Glomerular endothelial cell (primary cell): ENCODE measurements around the gene DENND1A. TPM values are rescaled to one million over a fixed set of nuclear protein-coding genes. Genes with fewer than 3 reads are reported as not detected.

Experiments used
- DNase-seq: peaks from one replicate; pipeline ENCODE4 v3.0.0-alpha.2; 2011; ENCODE audit warnings: low read depth, low spot score; ENCODE audit errors: extremely low read depth
- total RNA-seq: library from RNA; depleted of rRNA; stranded (reverse); fragments of >200 nt; gene quantifications from 2 replicates; pipeline ENCODE4 v1.2.3, GENCODE V29; 2015

Gene DENND1A
- total RNA-seq, 1 donor from 2014 or later, result 18.1 TPM

DNA sequence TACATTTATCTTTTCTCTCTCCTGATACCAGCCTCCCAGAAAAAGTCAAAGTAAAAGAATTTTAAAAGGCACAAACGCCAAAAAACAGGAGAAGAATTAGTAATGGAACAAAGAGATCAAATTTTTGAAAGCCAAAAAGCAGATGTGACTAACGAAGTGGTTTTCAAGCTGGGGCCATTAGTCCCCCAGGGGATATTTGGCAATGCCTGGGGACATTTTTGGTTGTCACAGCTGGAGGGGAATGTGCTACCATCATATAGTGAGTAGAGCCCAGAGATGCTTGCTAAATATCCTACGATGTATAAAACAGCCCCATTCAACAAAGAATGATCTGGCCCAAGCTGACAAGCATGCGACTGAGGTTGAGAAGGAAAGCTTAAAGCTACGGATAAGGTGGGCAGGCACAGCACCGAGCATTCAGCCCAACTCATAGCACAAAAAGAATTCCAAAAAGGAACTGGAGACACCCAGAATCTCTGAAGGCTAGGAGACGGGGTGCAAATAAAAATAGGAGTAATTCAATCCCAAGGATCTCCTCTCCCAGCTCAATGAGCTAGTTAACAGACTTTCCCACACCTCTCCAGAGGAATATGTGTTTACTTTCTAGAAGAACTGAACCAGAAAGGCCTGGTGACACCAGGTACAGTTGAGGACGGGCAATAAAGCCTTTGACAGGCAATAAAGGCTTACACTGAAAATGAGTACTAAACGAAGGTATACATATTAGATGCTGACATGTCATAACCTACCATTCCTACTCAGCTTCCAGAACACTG lies 269.0 kb downstream of the DENND1A start:
- no peak for DNase-seq

DNA sequence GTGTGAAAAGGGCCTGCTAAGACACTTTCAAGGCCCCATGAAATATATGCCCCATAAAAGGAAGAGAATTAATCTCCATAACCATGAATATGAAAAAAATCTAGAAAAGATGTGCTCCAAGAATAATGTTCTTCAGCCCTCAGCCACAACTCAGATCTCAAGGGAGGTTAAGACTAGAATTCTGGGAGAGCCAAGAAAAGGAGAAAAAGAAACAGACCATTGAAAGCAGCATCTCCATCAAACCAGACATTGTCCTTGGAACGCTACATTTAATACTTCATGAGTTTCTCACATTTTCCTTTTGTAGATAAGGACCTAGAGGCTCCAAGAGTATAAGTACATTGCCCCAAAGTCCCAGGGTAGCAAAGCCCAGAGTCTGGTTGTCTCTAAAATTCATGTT lies 270.6 kb downstream of the DENND1A start:
- no peak for DNase-seq

GRCh38 chr9:123658792-123659191 lies 271.1 kb downstream of the DENND1A start:
- DNase-seq, result no peak

DNA sequence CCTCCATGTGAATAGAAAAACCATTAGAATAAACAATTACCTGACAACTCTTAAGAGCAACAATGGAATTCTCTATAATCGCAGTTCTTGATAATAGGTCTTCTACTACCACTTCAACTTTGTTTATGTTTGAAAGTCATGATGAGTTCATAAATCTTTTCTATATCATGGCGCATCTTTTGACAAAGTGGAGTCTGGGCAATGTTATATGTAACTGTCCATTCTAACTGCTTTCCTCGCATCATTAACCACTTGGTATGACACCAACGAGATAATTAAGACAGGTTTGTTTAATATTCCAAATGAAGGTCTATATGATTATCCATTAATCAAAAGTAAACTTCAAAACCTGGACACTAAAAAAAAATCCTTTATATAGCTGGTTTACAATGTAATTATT lies 272.0 kb downstream of the DENND1A start:
- no peak for DNase-seq

DNA sequence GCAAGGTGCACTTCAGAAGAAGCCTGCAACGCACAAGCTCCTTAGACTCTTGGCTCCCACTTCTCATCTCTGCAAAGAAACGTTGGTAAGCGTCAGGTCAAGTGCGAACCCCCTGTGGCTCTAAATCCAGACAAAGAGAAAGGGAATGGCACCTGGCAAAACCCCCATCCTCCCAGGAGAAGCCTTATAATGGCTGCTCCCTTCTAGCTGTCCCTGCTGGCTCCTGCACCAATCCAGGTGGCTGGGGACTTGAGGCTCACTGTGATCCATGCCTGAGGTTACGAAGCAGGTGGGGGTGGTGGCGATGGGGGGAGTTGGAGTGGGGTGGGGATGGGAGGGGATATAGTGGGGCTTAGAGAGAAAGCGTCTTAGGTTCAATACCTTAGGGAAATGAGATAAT lies 272.8 kb downstream of the DENND1A start:
- DNase-seq, result no peak

DNA sequence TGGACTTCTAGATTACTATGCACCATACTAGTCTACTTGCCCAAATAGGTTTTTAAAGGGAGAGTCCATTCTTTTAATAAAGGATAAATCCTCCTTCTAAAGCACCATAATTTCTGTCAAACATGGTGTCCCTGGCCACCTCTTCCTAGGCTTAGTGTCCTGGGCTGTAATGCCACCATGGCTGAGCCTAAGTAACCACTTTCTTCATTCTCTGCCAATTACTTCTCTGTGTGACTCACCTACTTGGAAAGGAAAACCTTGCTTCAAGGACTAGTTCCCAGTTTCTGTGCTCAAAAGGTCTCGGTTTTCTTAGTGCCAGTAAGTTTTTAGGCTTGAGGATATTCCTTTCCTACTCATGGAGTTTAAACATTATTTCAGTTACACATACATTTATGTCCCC lies 273.4 kb downstream of the DENND1A start:
- no peak for DNase-seq

GRCh38 chr9:123655681-123656423 lies 274.1 kb downstream of the DENND1A start:
- DNase-seq, result no peak

DNA sequence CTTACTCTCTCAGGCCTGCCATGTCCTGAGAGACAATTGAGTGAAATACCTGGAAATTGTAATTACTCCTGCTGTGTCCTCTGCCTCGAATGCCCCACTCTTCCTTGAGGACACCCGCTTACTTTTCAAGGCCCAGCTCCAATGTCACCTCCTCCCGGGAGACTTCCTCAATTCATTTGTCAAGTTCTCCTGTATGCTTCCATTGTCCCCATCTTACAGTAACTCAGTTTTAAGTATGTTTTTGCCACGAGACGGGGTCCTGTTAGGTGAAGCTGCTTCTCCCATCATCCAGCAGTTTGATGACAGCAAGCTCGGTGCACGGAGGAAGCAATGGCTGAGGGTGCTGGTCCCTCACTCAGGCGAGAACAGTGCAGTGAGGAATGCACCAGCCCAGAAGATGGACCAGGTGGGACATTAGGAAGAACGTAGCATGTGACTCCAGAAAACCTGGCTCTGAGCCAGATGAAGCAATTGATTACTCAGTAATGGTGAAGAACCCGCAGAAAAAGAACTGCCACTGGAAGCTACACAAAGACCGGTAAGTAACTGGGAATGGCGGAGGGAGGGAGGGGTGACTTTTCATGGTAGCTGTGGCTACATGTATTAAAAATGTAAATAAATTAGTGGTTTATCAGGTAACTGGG lies 274.8 kb downstream of the DENND1A start:
- no peak for DNase-seq

DNA sequence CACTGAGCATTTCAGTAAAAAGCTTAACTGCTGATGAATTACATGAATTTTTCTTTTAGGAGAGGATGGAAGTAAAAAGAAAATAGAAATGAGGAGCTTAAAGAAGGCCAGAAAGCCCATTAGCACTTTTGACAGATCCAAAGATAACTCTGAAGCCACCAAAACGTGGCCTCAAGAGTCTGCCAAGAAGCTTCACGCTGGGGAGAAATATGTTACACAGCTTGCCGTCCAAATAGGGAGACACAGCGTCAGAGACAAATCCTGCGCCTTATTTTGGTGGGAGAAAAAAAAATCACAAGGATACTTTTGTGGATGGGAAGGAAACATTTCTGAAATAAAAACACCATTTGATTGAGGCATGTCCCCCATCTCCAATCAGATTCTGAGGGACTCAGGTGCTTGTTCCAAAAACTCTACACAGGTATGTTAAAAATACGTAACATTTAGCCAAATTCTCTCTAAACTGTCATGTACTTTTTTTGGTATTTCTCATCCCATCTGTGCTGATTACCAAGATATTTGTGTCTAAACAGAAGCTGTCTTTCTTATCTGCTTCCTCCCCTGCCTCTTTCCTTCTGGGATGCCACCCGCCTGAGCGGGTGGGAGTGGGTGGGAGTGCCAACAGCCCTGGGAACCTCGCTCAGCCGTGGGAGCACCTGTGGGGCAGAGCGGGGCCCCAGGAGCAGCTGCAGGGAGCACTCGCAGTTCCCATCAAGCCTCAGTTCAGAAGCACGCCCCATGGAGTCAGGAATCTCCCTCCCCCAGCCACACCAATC lies 275.5 kb downstream of the DENND1A start:
- DNase-seq, result no peak

GRCh38 chr9:123652416-123652815 lies 277.5 kb downstream of the DENND1A start:
- no peak for DNase-seq

GRCh38 chr9:123651871-123652270 lies 278.1 kb downstream of the DENND1A start:
- DNase-seq, result no peak

GRCh38 chr9:123651273-123651672 lies 278.7 kb downstream of the DENND1A start:
- no peak for DNase-seq

GRCh38 chr9:123649909-123650308 lies 280.0 kb downstream of the DENND1A start:
- no peak for DNase-seq

DNA sequence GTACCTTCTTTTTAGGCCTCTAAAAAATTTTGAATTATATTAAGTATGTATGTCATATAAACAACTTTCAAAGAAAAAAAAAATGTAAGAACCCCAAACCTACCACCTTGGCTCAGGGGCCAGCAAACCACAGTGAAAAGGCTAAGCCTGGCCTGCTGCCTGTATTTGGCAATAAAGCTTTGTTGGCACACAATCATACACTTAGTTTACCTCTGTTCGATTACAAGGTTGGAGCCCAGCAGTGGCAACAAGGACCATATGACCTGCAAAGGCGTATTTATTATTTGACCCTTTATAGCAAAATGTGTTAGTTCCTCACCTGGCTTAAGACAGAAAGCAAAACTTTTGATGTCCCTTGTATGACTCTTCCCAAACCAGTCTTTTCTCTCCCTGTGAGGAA lies 282.8 kb downstream of the DENND1A start:
- no peak for DNase-seq

DNA sequence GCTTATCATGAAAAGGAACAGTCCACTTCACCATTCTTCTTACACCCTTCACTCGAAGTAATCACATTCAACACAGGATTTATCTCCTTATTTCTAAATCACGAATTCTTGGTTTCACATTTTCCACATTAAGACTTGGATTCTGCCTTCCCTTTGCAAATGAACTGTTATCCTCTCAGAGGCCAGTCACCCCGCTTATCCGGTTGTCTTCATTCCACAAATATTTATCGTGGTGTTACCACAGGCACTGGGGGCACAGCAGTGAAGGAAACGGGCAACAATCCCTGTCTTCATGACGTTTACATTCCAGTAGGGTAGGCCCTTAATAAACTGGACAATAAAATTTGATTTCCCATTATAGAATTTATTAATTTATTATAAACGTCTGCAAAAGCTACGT lies 284.2 kb downstream of the DENND1A start:
- DNase-seq, result no peak

GRCh38 chr9:123645126-123645525 lies 284.8 kb downstream of the DENND1A start:
- no peak for DNase-seq

DNA sequence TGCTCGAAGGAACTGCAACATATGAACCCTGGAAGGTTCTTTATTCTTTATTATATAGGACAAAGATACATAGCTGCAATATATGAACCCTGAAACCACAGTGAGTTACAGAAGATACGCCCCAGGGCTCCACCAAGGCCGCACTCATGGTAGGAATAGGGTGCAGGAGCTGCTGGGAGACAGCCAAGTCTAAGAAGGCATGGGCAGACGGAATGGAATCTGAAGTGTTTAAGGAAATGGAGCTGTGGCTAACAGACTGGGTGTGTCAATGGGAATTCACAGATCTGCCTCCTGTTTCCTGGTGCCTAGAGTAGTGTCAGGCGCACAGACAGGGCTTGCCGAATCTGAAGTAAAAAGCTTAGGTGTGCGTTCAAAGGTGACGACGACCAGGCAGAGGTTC lies 286.4 kb downstream of the DENND1A start:
- no peak for DNase-seq

GRCh38 chr9:123642291-123643278 lies 287.3 kb downstream of the DENND1A start:
- DNase-seq, result no peak

DNA sequence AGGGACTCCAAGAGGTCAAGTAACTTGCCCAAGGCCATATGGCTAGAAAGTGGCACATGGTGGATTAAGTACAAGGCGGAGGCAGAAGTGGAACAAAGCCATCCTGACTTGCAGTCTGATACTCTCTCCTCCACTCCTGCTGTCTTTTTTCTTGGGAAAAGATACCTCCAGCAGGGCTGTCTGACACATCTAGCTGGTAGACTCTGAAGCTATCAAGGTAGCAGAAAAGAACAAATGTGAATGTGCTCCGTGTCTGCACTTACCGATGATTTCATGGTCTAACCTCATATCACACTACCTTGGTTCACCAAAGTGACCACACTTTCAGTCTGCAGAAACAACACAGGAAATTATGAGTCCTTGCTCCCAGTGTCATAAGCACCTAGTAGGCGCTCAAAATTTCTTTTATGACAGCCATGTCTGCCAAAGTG lies 289.1 kb downstream of the DENND1A start:
- no peak for DNase-seq

- DNase-seq, result no peak
Measured at GRCh38 chr9:123639743-123640142, 290.2 kb downstream of the DENND1A start.
